NCI-H82 treated with DMSO at 0.1 percent for 48 hours (cell line): Measurements from ENCODE around the gene FXYD5.
"Not testable (repeated sequence)": the region's sequence is repeated elsewhere in the genome, so short reads cannot be mapped to it uniquely, and the experiment has no call there.

Source experiments
- DNase-seq: peaks from one replicate; lab custom pipeline; 2025; ENCODE audit not compliant: unreplicated experiment; lab: John Stamatoyannopoulos, UW

FXYD5 gene

GRCh38 chr19:35177377-35178274, 23.1 kb downstream of the FXYD5 start:
- DNase-seq = no peak

- no peak for DNase-seq
Observed at GRCh38 chr19:35178701-35179100, 24.2 kb downstream of the FXYD5 start.

- no peak for DNase-seq
Observed at GRCh38 chr19:35179830-35180229, 25.3 kb downstream of the FXYD5 start.

- DNase-seq = no peak
Observed at GRCh38 chr19:35181387-35181786, 26.9 kb downstream of the FXYD5 start.

GRCh38 chr19:35184267-35184666, 29.7 kb downstream of the FXYD5 start:
- DNase-seq = no peak

- no peak for DNase-seq
Observed at GRCh38 chr19:35184884-35185283, 30.3 kb downstream of the FXYD5 start.

- DNase-seq = no peak
Observed at GRCh38 chr19:35194012-35194984, 39.8 kb downstream of the FXYD5 start.

GRCh38 chr19:35195830-35196229, 41.3 kb downstream of the FXYD5 start:
- DNase-seq = no peak

- DNase-seq = not testable (repeated sequence)
Observed at GRCh38 chr19:35196861-35197260, 42.3 kb downstream of the FXYD5 start.

GRCh38 chr19:35199481-35199880, 44.9 kb downstream of the FXYD5 start:
- DNase-seq = no peak

- no peak for DNase-seq
Observed at GRCh38 chr19:35202722-35203688, 48.5 kb downstream of the FXYD5 start.

GRCh38 chr19:35204799-35205732, 50.5 kb downstream of the FXYD5 start:
- DNase-seq = no peak

- no peak for DNase-seq
Observed at GRCh38 chr19:35205733-35206323, 51.3 kb downstream of the FXYD5 start.

GRCh38 chr19:35206379-35206778, 51.8 kb downstream of the FXYD5 start:
- no peak for DNase-seq

- no peak for DNase-seq
Observed at GRCh38 chr19:35206855-35207254, 52.3 kb downstream of the FXYD5 start.

GRCh38 chr19:35207391-35207871, 52.9 kb downstream of the FXYD5 start:
- no peak for DNase-seq

- no peak for DNase-seq
Observed at GRCh38 chr19:35208121-35208520, 53.6 kb downstream of the FXYD5 start.

GRCh38 chr19:35209646-35210045, 55.1 kb downstream of the FXYD5 start:
- no peak for DNase-seq
